Effector memory CD4-positive, alpha-beta T cell (primary cell): ENCODE results near the gene MAT2B.

ENCODE experiments used
- DNase-seq, 3 donors: peaks; one replicate each; pipeline ENCODE4 v3.0.0-alpha.2; 2020
- H3K27ac ChIP-seq: 2 replicates; pipeline ENCODE4 v1.7.0; 2013; ENCODE audit warnings: mild to moderate bottlenecking, low read length, moderate library complexity; ENCODE audit not compliant: insufficient read depth, poor library complexity, severe bottlenecking
- H3K27me3 ChIP-seq: replicated peaks from 2 replicates; pipeline ENCODE4 v1.7.0; 2013; ENCODE audit warnings: mild to moderate bottlenecking, low read length; ENCODE audit not compliant: insufficient read depth, control insufficient read depth, poor library complexity, severe bottlenecking
- H3K36me3 ChIP-seq: 2 replicates; pipeline ENCODE4 v1.7.0; 2013; ENCODE audit warnings: mild to moderate bottlenecking, low read length, moderate library complexity; ENCODE audit not compliant: control insufficient read depth, insufficient read depth
- H3K4me1 ChIP-seq: 2 replicates; pipeline ENCODE4 v1.7.0; 2013; ENCODE audit warnings: low read length, mild to moderate bottlenecking; ENCODE audit not compliant: control insufficient read depth, insufficient read depth, poor library complexity, severe bottlenecking
- H3K4me3 ChIP-seq: 2 replicates; pipeline ENCODE4 v1.7.0; 2013; ENCODE audit warnings: low read length, low read depth, mild to moderate bottlenecking; ENCODE audit not compliant: insufficient read depth, poor library complexity, severe bottlenecking
- H3K9me3 ChIP-seq: 2 replicates; pipeline ENCODE4 v1.7.0; 2013; ENCODE audit warnings: mild to moderate bottlenecking, low read length, moderate library complexity; ENCODE audit not compliant: control insufficient read depth

Gene MAT2B

DNA sequence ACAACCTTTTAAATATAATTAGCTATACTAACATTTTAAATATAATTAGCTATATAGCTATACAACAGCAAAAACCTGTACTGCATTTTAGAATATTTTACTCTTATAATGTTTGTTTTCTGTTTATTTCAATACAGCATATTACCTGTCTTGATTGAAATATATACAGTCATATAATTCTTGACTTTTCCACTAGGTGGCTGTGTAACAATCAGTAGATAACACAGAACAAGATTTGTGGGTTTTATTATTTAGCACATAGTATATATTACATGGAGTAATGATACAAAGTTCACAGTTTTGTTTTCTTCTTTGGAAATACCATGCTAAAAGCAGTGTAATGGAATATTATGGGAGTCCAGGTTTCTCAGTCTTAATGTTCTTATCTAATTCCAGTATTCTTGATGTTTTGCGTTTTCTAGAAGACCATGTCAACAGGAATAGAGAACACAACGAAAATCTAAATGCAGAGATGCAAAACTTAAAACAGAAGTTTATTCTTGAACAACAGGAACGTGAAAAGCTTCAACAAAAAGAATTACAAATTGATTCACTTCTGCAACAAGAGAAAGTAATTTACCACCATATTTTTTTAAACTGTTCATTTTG, 31.7 kb upstream of the MAT2B start:
- no peaks in the 10 kb centered on the region for H3K36me3 ChIP-seq

GRCh38 chr5:163475411-163475810, 30.0 kb upstream of the MAT2B start:
- H3K4me3 ChIP-seq = no peak overlapping the region
- no peaks in the 10 kb centered on the region for H3K27me3 ChIP-seq
- H3K36me3 ChIP-seq = no peaks in the 10 kb centered on the region
- no peaks in the 10 kb centered on the region for H3K4me1 ChIP-seq
- no peak overlapping the region for H3K27ac ChIP-seq
- H3K9me3 ChIP-seq = no peaks in the 10 kb centered on the region
- DNase-seq = no peak

More for the DNA sequence above, 31.7 kb upstream of the MAT2B start:
- Histone ChIP-seq H3K27me3 (no peaks in the 10 kb centered on the region), H3K4me3 (no peak overlapping the region), H3K9me3 (no peaks in the 10 kb centered on the region), H3K27ac (no peak overlapping the region), H3K4me1 (no peaks in the 10 kb centered on the region)
- no peak for DNase-seq

DNA sequence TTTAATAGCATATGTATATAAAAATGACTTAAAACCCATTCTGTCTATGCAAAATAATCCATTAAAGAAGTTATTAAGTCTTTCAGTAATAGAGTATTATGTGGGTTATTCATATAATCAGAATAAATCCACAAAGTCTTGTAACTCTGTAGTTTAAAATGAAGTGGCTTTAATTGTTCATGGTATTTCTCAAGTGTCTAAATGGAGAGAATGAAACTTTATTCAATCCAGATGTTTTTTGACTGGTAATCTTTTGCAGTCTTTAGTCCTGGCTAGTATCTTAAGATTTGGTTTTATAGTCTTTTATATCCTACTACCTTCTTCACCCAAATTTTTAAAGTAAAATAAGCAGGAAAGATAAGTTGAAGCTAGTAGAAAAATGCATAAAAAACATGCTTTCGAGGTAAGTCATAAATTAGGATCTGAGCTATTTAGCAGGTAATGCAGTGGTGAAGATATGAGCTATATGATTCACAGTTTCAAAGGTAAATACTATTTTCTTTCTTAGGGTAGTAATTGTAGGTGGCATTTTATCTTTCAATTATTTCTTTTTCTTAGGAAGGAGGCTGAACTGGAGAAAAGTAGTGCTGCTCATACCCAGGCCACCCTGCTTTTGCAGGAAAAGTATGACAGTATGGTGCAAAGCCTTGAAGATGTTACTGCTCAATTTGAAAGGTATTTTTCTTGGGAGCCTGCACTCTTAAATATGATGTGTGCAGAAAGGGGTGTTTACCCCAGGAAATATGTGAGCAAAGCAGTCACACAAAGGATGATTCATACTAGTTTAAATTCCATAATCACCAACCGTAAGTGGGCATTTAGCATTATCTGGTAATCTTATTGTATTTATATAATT, 27.1 kb upstream of the MAT2B start:
- no peak for DNase-seq
- H3K9me3 ChIP-seq = no peaks in the 10 kb centered on the region
- H3K4me1 ChIP-seq = no peaks in the 10 kb centered on the region
- no peaks in the 10 kb centered on the region for H3K27me3 ChIP-seq
- H3K4me3 ChIP-seq = no peak overlapping the region
- H3K27ac ChIP-seq = no peak overlapping the region
- H3K36me3 ChIP-seq = no peaks in the 10 kb centered on the region

GRCh38 chr5:163478982-163479271, 26.5 kb upstream of the MAT2B start:
- Histone ChIP-seq H3K27ac (no peak overlapping the region), H3K36me3 (no peaks in the 10 kb centered on the region), H3K27me3 (no peaks in the 10 kb centered on the region), H3K4me1 (no peaks in the 10 kb centered on the region), H3K9me3 (no peaks in the 10 kb centered on the region), H3K4me3 (no peak overlapping the region)
- DNase-seq = no peak

DNA sequence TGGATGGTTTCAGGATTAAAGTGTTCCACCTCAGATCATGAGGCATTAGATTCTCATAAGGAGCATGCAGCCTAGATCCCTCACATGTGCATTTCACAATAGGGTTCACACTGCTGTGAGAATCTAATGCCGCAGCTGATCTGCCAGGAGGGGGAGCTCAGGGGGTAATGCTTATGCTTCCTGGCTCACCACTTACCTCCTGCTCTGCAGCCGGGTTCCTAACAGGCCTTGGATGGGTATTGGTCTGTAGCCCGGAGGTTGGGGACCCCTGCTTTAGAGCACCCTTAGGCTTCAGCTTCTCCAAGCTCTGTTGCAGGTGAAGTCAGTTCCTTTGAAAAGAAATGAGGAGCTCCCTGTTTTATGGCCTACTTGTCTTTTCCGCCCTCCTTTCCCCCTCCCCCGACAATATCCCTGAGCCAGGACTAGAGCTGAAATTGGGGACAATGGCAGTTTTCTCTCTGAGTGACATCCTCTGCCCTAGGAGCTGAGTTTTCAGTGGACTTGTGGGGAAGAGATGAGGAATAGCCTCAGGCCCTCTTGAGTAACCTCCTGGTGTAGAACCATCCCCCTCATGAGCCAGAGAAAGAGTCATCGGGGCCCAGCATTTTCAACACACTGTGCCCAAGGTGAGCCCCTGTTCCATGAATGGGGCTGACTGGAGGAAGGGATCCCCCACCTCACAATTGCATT, 16.2 kb upstream of the MAT2B start:
- DNase-seq = no peak
- Histone ChIP-seq H3K4me3 (no peak overlapping the region), H3K4me1 (no peaks in the 10 kb centered on the region), H3K9me3 (no peaks in the 10 kb centered on the region), H3K36me3 (no peaks in the 10 kb centered on the region), H3K27ac (no peak overlapping the region), H3K27me3 (no peaks in the 10 kb centered on the region)

- Histone ChIP-seq H3K27me3 (no peaks in the 10 kb centered on the region), H3K9me3 (no peaks in the 10 kb centered on the region), H3K36me3 (no peaks in the 10 kb centered on the region), H3K27ac (no peak overlapping the region), H3K4me3 (no peak overlapping the region), H3K4me1 (no peaks in the 10 kb centered on the region)
- DNase-seq = no peak
These were observed 15.7 kb upstream of the MAT2B start for GRCh38 chr5:163489745-163490075.

- Histone ChIP-seq H3K36me3 (no peaks in the 10 kb centered on the region), H3K27me3 (no peaks in the 10 kb centered on the region), H3K4me3 (no peak overlapping the region), H3K4me1 (no peaks in the 10 kb centered on the region), H3K9me3 (no peaks in the 10 kb centered on the region), H3K27ac (no peak overlapping the region)
- no peak for DNase-seq
These were observed 9.1 kb upstream of the MAT2B start for GRCh38 chr5:163496286-163496685.

DNA sequence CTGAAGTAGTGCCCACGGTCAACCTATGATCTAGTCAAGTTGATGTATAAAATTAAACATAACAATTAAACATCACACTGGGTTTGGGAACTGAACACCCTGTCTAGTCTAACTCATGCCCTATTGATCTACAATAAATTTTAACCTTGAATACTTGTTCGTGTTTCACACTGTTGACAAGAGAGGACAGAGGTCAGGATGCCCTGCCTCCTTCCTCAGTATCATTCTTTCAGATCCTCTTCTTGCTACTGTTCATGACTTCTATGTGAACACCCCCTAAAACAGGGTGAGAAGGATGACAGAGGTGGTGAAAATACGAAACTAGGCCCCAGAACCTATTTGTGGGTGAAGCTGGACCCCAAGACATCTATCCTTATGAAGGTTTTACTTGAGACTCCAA, 8.1 kb upstream of the MAT2B start:
- Histone ChIP-seq H3K27me3 (no peaks in the 10 kb centered on the region), H3K4me1 (no peaks in the 10 kb centered on the region), H3K36me3 (no peaks in the 10 kb centered on the region), H3K4me3 (no peak overlapping the region), H3K9me3 (no peaks in the 10 kb centered on the region), H3K27ac (no peak overlapping the region)
- DNase-seq = no peak

GRCh38 chr5:163498886-163499285, 6.5 kb upstream of the MAT2B start:
- no peaks in the 10 kb centered on the region for H3K27me3 ChIP-seq

GRCh38 chr5:163502521-163502920, 2.9 kb upstream of the MAT2B start:
- Histone ChIP-seq H3K4me3 (peak overlapping the region; percentile 83), H3K36me3 (no peaks in the 10 kb centered on the region)

More at GRCh38 chr5:163498886-163499285, 6.5 kb upstream of the MAT2B start:
- H3K27ac ChIP-seq = no peak overlapping the region
- no peak for DNase-seq
- peaks cover 4% of the 10 kb centered on the region for H3K4me1 ChIP-seq
- no peaks in the 10 kb centered on the region for H3K36me3 ChIP-seq
- H3K9me3 ChIP-seq = no peaks in the 10 kb centered on the region
- no peak overlapping the region for H3K4me3 ChIP-seq

More at GRCh38 chr5:163502521-163502920, 2.9 kb upstream of the MAT2B start:
- Histone ChIP-seq H3K4me1 (peaks cover 8% of the 10 kb centered on the region), H3K27ac (peak overlapping the region; percentile 98), H3K9me3 (no peaks in the 10 kb centered on the region), H3K27me3 (no peaks in the 10 kb centered on the region)
- no peak for DNase-seq
